ENCODE measurements around the gene SERPINA3.

GRCh38 chr14:94621358-94622134 lies 9.4 kb downstream of the SERPINA3 start:
- no peak for TF ChIP-seq CTCF (IDR thresholded peaks at IDR 0.05)
- TF ChIP-seq POLR2A (IDR thresholded peaks at IDR 0.05) = no peak
- TF ChIP-seq POLR2AphosphoS5 (IDR thresholded peaks at IDR 0.05) = no peak

Data from sigmoid colon (tissue), 4 donors.